K562 (cell line): ENCODE measurements around the gene AP2A2. TPM values are rescaled to one million over a fixed set of nuclear protein-coding genes. Genes with fewer than 3 reads are reported as not detected.
A peak's percentile ranks its signal among the peaks of the same experiment; 100 is the strongest.

Source experiments
- ATAC-seq: fragments of 200-7000 bp; cut with Tn5 transposase; 3 replicates; pipeline ENCODE4 v1.9.1; 2020; ENCODE audit warnings: moderate library complexity
- BruUV-seq: library from RNA; stranded (reverse); fragments of 400-500 nt; replicated peaks from 2 replicates; lab custom pipeline; 2021; lab: Mats Ljungman, UMichigan
- CTCF ChIA-PET: fragments of 300-600 bp; formaldehyde crosslinking; extraction: SDS; loops from one replicate; lab custom pipeline; 2021; ENCODE audit warnings: low intra/inter-chr PET ratio; lab: Yijun Ruan, JAX
- POLR2A ChIA-PET: fragments of 300-600, 350-650 bp; sonication (Branson Sonifier 250); formaldehyde crosslinking; extraction: SDS; loops from one replicate; lab custom pipeline; 2021; ENCODE audit warnings: antibody characterized with exemption, inconsistent platforms; lab: Yijun Ruan, JAX
- DNase-seq, 4 experiments: peaks; one replicate each; pipeline versions ENCODE4 v3.0.0 to v3.0.0-alpha.2; 2011 to 2018; ENCODE audit warnings: low spot score in 3 of 4, mixed read lengths in 3 of 4; ENCODE audit errors: extremely low read depth in 1 of 4
- FAIRE-seq: peaks from 2 replicates; lab custom pipeline; 2011; peaks lifted over from hg19 to GRCh38; lab: Jason Lieb, UNC
- H2AFZ ChIP-seq: 2 replicates; pipeline ENCODE4 v1.6.0; 2011; ENCODE audit warnings: low read depth, low read length, control low read depth, inconsistent platforms
- H3K27ac ChIP-seq: fragments of 200-600 bp; 3 replicates; pipeline ENCODE4 v1.8.0; 2011; ENCODE audit warnings: low read depth, mild to moderate bottlenecking, control low read depth, inconsistent platforms, low read length, moderate library complexity, mixed read lengths; ENCODE audit errors: extremely low read depth
- H3K27me3 ChIP-seq, 2 experiments: fragments of 300-600 bp in 1 of 2; 2 replicates in 1 of 2; 3 replicates in 1 of 2; pipeline versions ENCODE4 v1.6.0 to v1.8.0; 2011; ENCODE audit warnings: inconsistent platforms in 2 of 2, low read length in 2 of 2, mild to moderate bottlenecking in 1 of 2, mixed read lengths in 1 of 2, moderate library complexity in 1 of 2; ENCODE audit not compliant: control insufficient read depth in 2 of 2, insufficient read depth in 2 of 2
- H3K36me3 ChIP-seq: fragments of 300-600 bp; 3 replicates; pipeline ENCODE4 v1.8.0; 2011; ENCODE audit warnings: mild to moderate bottlenecking, low read length, inconsistent platforms; ENCODE audit not compliant: control insufficient read depth, insufficient read depth
- H3K4me1 ChIP-seq, 2 experiments: fragments of 200-600 bp in 1 of 2; replicated peaks in 1 of 2; 2 replicates in 1 of 2; 3 replicates in 1 of 2; pipeline versions ENCODE4 v1.5.1 to v1.8.0; 2011; ENCODE audit warnings: inconsistent platforms in 2 of 2, low read length in 2 of 2, mild to moderate bottlenecking in 1 of 2, mixed read lengths in 1 of 2, moderate library complexity in 1 of 2; ENCODE audit not compliant: control insufficient read depth in 2 of 2, insufficient read depth in 2 of 2
- H3K4me2 ChIP-seq: 2 replicates; pipeline ENCODE4 v1.6.1; 2011; ENCODE audit warnings: low read length, control low read depth, inconsistent platforms, mixed read lengths; ENCODE audit not compliant: insufficient read depth
- H3K4me3 ChIP-seq: fragments of 200-600 bp; sonication (generic), shearing (Covaris generic); 2 replicates; pipeline ENCODE4 v1.5.1; 2016; ENCODE audit warnings: control low read depth, inconsistent platforms
- H3K79me2 ChIP-seq: fragments of 200-600 bp; 3 replicates; pipeline ENCODE4 v1.8.0; 2011; ENCODE audit warnings: low read length, inconsistent platforms; ENCODE audit not compliant: control insufficient read depth, insufficient read depth
- H3K9ac ChIP-seq, 2 experiments: 2 replicates each; pipeline versions ENCODE4 v1.6.0 to v1.6.1; 2011; ENCODE audit warnings: low read depth in 2 of 2, low read length in 2 of 2, control low read depth in 1 of 2, inconsistent platforms in 1 of 2, mild to moderate bottlenecking in 1 of 2, mixed read lengths in 1 of 2; ENCODE audit not compliant: insufficient read depth in 1 of 2
- H3K9me1 ChIP-seq: one replicate; pipeline ENCODE4 v1.6.0; 2011; ENCODE audit warnings: inconsistent platforms, mild to moderate bottlenecking, low read length, moderate library complexity; ENCODE audit not compliant: control insufficient read depth, insufficient read depth
- H3K9me3 ChIP-seq: replicated peaks from 2 replicates; pipeline ENCODE4 v1.5.1; 2011; ENCODE audit warnings: low read depth, low read length, inconsistent platforms; ENCODE audit not compliant: control insufficient read depth, insufficient read depth
- H4K20me1 ChIP-seq: replicated peaks from 2 replicates; pipeline ENCODE4 v1.6.1; 2011; ENCODE audit warnings: low read length, inconsistent platforms, mixed read lengths; ENCODE audit not compliant: control insufficient read depth, insufficient read depth
- KAT8 ChIP-seq: fragments of 450-650 bp; IDR thresholded peaks from 2 replicates; pipeline ENCODE4 v1.6.1; 2016; ENCODE audit warnings: low read depth, mild to moderate bottlenecking
- POLR2G ChIP-seq: fragments of 200-400 bp; formaldehyde crosslinking; IDR thresholded peaks from 2 replicates; pipeline ENCODE4 v1.6.1; 2017; ENCODE audit warnings: low read depth, mild to moderate bottlenecking, antibody characterized with exemption, low read length, moderate library complexity
- U2AF1 ChIP-seq: fragments of 200-400 bp; formaldehyde crosslinking; optimal IDR thresholded peaks from 2 replicates; pipeline ENCODE3; 2017; ENCODE audit warnings: mild to moderate bottlenecking, low read depth, low read length, moderate library complexity
- ZNF445 ChIP-seq: fragments of 250-450 bp; sonication (Bioruptor Pico); IDR thresholded peaks from 2 replicates; pipeline ENCODE4 v1.4.0; 2020; ENCODE audit warnings: low read depth, mild to moderate bottlenecking, moderate library complexity
- WGBS: fragments of 100-300 bp; shearing (Covaris generic); methylation state at CpG from one replicate; pipeline ENCODE4 v1.1.6; 2016; ENCODE audit warnings: low coverage, mixed read lengths; ENCODE audit not compliant: insufficient coverage; ENCODE audit errors: missing lambda C conversion rate; 5-methylcytosine and 5-hydroxymethylcytosine counted together
- in situ Hi-C: fragments of 300-500 bp; cut with MboI; formaldehyde crosslinking; loops from 4 replicates; pipeline ENCODE4 v1.15.0; 2018; ENCODE audit warnings: inconsistent platforms, mixed read lengths
- intact Hi-C: fragments of 100-400 bp; cut with micrococcal nuclease; formaldehyde crosslinking; loops from 2 replicates; pipeline ENCODE4 v1.14.2; 2022
- polyA plus RNA-seq, 8 experiments: library from polyadenylated mRNA; depleted of rRNA in 4 of 8; stranded (reverse) in 5 of 8; unstranded in 3 of 8; fragments of >200 nt; fragmentation: Nextera tagmentation in 2 of 8; fragmentation: Illumina TruSeq in 1 of 8; extraction: Ambion mirVana in 2 of 8; extraction: Trizol in 1 of 8; gene quantifications; 2 replicates each; pipeline versions ENCODE4 v1.2.1 to v1.2.3, GENCODE V29; 2011 to 2014; ENCODE audit warnings: inconsistent platforms in 1 of 8, missing spikeins in 1 of 8
- total RNA-seq, 7 experiments: library from RNA; depleted of rRNA in 6 of 7; stranded (reverse); fragments of >200 nt in 6 of 7; fragmentation: Illumina TruSeq in 2 of 7; extraction: Trizol in 2 of 7; gene quantifications; 2 replicates each; pipeline versions ENCODE4 v1.2.1 to v1.2.3, GENCODE V29; 2011 to 2021; ENCODE audit warnings: low replicate concordance in 1 of 7
- TF ChIP-seq, protein P1 (sequence below): fragments of 250-450 bp; sonication (Bioruptor Pico); IDR thresholded peaks from 2 replicates; pipeline ENCODE4 v1.9.0; 2021; ENCODE audit warnings: mild to moderate bottlenecking, inconsistent platforms

AP2A2 gene
- total and polyA plus RNA-seq, 9 of the 15 experiments (the other 6 are each of a cell fraction or from before 2014, with no cell fraction given) = 0.69 to 41.7 (median 15.2) TPM

DNA sequence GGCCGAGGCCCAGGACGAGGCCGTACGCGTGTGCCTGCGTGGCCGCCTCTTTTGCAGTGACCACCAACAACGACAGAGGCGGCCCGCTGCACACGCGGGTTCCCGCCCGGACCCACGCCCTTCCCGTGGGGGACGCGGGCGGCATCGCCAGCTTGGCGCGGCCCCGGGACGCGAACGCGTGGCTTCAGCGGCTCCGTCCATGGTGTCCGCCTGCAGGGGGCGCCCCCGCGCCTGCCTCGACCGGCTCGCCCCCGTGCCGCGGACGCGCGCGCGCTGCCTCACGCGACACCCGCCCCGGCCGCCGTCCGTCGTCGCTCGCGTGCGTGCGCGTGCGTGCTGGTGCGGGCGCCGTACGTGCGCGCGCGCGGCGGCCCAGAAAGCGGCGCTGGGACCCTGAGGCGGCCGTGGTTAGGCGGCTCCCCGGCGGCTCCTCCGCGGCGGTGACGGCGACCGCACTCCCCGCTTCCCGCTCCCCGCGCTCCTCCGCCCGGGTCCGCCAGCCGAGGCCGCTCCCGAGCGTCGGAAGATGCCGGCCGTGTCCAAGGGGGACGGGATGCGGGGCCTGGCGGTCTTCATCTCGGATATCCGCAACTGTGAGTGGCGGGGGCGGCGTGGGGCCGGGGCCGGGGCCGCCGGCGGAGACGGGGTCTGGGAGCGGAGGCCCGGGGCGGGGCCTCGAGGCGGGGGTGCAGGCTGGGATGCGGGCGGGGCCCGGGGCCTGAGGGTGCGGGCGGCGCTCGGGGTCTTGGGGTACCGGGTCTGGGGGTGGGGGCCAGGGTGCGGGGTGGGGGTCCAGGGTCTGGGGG lies at the start of gene AP2A2 (continued):
- TF ChIP-seq, protein P1, sequence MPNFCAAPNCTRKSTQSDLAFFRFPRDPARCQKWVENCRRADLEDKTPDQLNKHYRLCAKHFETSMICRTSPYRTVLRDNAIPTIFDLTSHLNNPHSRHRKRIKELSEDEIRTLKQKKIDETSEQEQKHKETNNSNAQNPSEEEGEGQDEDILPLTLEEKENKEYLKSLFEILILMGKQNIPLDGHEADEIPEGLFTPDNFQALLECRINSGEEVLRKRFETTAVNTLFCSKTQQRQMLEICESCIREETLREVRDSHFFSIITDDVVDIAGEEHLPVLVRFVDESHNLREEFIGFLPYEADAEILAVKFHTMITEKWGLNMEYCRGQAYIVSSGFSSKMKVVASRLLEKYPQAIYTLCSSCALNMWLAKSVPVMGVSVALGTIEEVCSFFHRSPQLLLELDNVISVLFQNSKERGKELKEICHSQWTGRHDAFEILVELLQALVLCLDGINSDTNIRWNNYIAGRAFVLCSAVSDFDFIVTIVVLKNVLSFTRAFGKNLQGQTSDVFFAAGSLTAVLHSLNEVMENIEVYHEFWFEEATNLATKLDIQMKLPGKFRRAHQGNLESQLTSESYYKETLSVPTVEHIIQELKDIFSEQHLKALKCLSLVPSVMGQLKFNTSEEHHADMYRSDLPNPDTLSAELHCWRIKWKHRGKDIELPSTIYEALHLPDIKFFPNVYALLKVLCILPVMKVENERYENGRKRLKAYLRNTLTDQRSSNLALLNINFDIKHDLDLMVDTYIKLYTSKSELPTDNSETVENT (CRISPR knock-in tag) = peak; percentile 78
- TF ChIP-seq KAT8 (no peak), ZNF445 (no peak)

DNA sequence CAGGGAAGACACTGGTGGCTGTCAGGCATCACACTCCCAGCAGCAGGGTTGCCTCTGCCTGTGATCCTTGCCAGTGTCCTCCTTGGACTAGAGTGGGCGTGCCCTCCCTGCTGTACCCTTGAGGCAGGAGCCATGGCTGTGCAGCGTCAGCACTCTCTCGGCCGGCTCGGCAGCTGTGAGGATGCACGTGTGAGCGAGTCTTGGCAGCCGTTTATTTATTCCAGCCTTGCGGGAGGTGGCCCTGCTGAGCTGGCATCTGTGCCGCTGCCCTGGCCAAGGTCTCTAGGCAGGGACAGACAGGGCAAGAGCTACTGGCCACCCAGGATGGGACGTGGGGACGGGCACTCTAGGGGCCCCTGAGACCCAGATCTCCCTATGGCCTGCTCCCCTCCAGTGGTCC lies 49.1 kb upstream of the AP2A2 start:
- CTCF ChIA-PET = no interaction called here
- H3K9me1 ChIP-seq = peaks cover 20% of the 10 kb centered on the region
- H3K9ac ChIP-seq = peak overlapping the region in 1 of 2 experiments; percentile 66; a peak in 2 of 4 replicates
- H3K79me2 ChIP-seq = no peaks in the 10 kb centered on the region
- no peak overlapping the region for H2AFZ ChIP-seq
- FAIRE-seq = no peak
- 57% methylated on average over 12 of the region's 12 CpGs for WGBS
- H4K20me1 ChIP-seq = peaks cover 25% of the 10 kb centered on the region
- intact Hi-C loops (no loop called here), in situ Hi-C loops (no loop called here)
- ATAC-seq = peak; percentile 8
- H3K27me3 ChIP-seq = no peaks in the 10 kb centered on the region
- peaks cover 60% of the 10 kb centered on the region for H3K36me3 ChIP-seq
- TF ChIP-seq U2AF1 (no peak), POLR2G (peak; percentile 72)
- TF ChIP-seq, all 486 proteins: peak for 1
- POLR2A ChIA-PET = interaction anchor here (0.9 to 1.1 kb wide), 2 partner anchors 9 to 105 kb away, joined by 3 to 5 read pairs; no protein-coding TSS in a partner anchor
- peak overlapping the region; percentile 56 for H3K4me2 ChIP-seq
- no TSS peak for BruUV-seq
- no peak overlapping the region for H3K4me3 ChIP-seq
- DNase-seq = no peak
- H3K4me1 ChIP-seq = peaks cover 29 to 64% of the 10 kb centered on the region in 2 experiments; a peak in 4 of 5 replicates
- no peak overlapping the region; the same call in 2 of the 3 replicates for H3K27ac ChIP-seq
- H3K9me3 ChIP-seq = no peaks in the 10 kb centered on the region
